ENCODE results near the gene MTFR1L.
"Not testable (repeated sequence)": the region's sequence is repeated elsewhere in the genome, so short reads cannot be mapped to it uniquely, and the experiment has no call there.

MTFR1L gene

GRCh38 chr1:25826571-25826970, 6.8 kb downstream of the MTFR1L start:
- Histone ChIP-seq H3K4me1 (ENCODE audit: control insufficient read depth in 2 of 2, insufficient read depth in 2 of 2, low read length in 2 of 2) (peaks cover under 1 to 4% of the 10 kb centered on the region in 2 donors), H3K27ac (ENCODE audit: low read depth in 2 of 2, low read length in 2 of 2) (no peak overlapping the region), H3K4me3 (ENCODE audit: low read length in 2 of 2) (no peak overlapping the region), H3K27me3 (ENCODE audit: control insufficient read depth in 2 of 2, insufficient read depth in 2 of 2, low read length in 2 of 2) (no peaks in the 10 kb centered on the region), H3K9me3 (ENCODE audit: control insufficient read depth in 2 of 2, low read length in 2 of 2) (no peaks in the 10 kb centered on the region), H3K36me3 (ENCODE audit: control insufficient read depth in 2 of 2, insufficient read depth in 2 of 2, low read length in 2 of 2) (peaks cover 45 to 46% of the 10 kb centered on the region in 2 donors), H3K9ac (ENCODE audit: low read depth in 1 of 2, low read length in 2 of 2) (no peak overlapping the region)

- Histone ChIP-seq H3K27ac (ENCODE audit: low read depth in 2 of 2, low read length in 2 of 2) (no peak overlapping the region), H3K36me3 (ENCODE audit: control insufficient read depth in 2 of 2, insufficient read depth in 2 of 2, low read length in 2 of 2) (peaks cover 59 to 62% of the 10 kb centered on the region in 2 donors), H3K27me3 (ENCODE audit: control insufficient read depth in 2 of 2, insufficient read depth in 2 of 2, low read length in 2 of 2) (no peaks in the 10 kb centered on the region), H3K4me1 (ENCODE audit: control insufficient read depth in 2 of 2, insufficient read depth in 2 of 2, low read length in 2 of 2) (no peaks in the 10 kb centered on the region), H3K9me3 (ENCODE audit: control insufficient read depth in 2 of 2, low read length in 2 of 2) (no peaks in the 10 kb centered on the region), H3K4me3 (ENCODE audit: low read length in 2 of 2) (no peak overlapping the region), H3K9ac (ENCODE audit: low read depth in 1 of 2, low read length in 2 of 2) (no peak overlapping the region)
These were observed 8.7 kb downstream of the MTFR1L start for GRCh38 chr1:25828491-25828890.

GRCh38 chr1:25829046-25829445, 9.3 kb downstream of the MTFR1L start:
- Histone ChIP-seq H3K27me3 (ENCODE audit: control insufficient read depth in 2 of 2, insufficient read depth in 2 of 2, low read length in 2 of 2) (no peaks in the 10 kb centered on the region), H3K4me3 (ENCODE audit: low read length in 2 of 2) (no peak overlapping the region), H3K27ac (ENCODE audit: low read depth in 2 of 2, low read length in 2 of 2) (no peak overlapping the region), H3K4me1 (ENCODE audit: control insufficient read depth in 2 of 2, insufficient read depth in 2 of 2, low read length in 2 of 2) (no peaks in the 10 kb centered on the region), H3K9ac (ENCODE audit: low read depth in 1 of 2, low read length in 2 of 2) (no peak overlapping the region), H3K36me3 (ENCODE audit: control insufficient read depth in 2 of 2, insufficient read depth in 2 of 2, low read length in 2 of 2) (peaks cover 59 to 65% of the 10 kb centered on the region in 2 donors), H3K9me3 (ENCODE audit: control insufficient read depth in 2 of 2, low read length in 2 of 2) (no peaks in the 10 kb centered on the region)

- H3K27ac ChIP-seq (ENCODE audit: low read depth in 2 of 2, low read length in 2 of 2), result peak overlapping the region in 1 of 2 donors; percentile 15
- no peaks in the 10 kb centered on the region for H3K9me3 ChIP-seq (ENCODE audit: control insufficient read depth in 2 of 2, low read length in 2 of 2)
- no peaks in the 10 kb centered on the region for H3K27me3 ChIP-seq (ENCODE audit: control insufficient read depth in 2 of 2, insufficient read depth in 2 of 2, low read length in 2 of 2)
- H3K36me3 ChIP-seq (ENCODE audit: control insufficient read depth in 2 of 2, insufficient read depth in 2 of 2, low read length in 2 of 2), result peaks cover 52 to 53% of the 10 kb centered on the region in 2 donors
- H3K4me1 ChIP-seq (ENCODE audit: control insufficient read depth in 2 of 2, insufficient read depth in 2 of 2, low read length in 2 of 2), result no peaks in the 10 kb centered on the region
- no peak overlapping the region for H3K9ac ChIP-seq (ENCODE audit: low read depth in 1 of 2, low read length in 2 of 2)
- H3K4me3 ChIP-seq (ENCODE audit: low read length in 2 of 2), result no peak overlapping the region
These were observed 11.9 kb downstream of the MTFR1L start for GRCh38 chr1:25831569-25832196.

- peaks cover 50% of the 10 kb centered on the region in 2 donors for H3K36me3 ChIP-seq (ENCODE audit: control insufficient read depth in 2 of 2, insufficient read depth in 2 of 2, low read length in 2 of 2)
- H3K27ac ChIP-seq (ENCODE audit: low read depth in 2 of 2, low read length in 2 of 2), result peak overlapping the region in 1 of 2 donors; percentile 1
- H3K27me3 ChIP-seq (ENCODE audit: control insufficient read depth in 2 of 2, insufficient read depth in 2 of 2, low read length in 2 of 2), result no peaks in the 10 kb centered on the region
These were observed 12.7 kb downstream of the MTFR1L start for GRCh38 chr1:25832336-25833037.

GRCh38 chr1:25833158-25833557, 13.4 kb downstream of the MTFR1L start:
- Histone ChIP-seq H3K36me3 (ENCODE audit: control insufficient read depth in 2 of 2, insufficient read depth in 2 of 2, low read length in 2 of 2) (peaks cover 45 to 46% of the 10 kb centered on the region in 2 donors), H3K9me3 (ENCODE audit: control insufficient read depth in 2 of 2, low read length in 2 of 2) (no peaks in the 10 kb centered on the region), H3K9ac (ENCODE audit: low read depth in 1 of 2, low read length in 2 of 2) (no peak overlapping the region), H3K27ac (ENCODE audit: low read depth in 2 of 2, low read length in 2 of 2) (no peak overlapping the region), H3K4me3 (ENCODE audit: low read length in 2 of 2) (no peak overlapping the region), H3K4me1 (ENCODE audit: control insufficient read depth in 2 of 2, insufficient read depth in 2 of 2, low read length in 2 of 2) (no peaks in the 10 kb centered on the region), H3K27me3 (ENCODE audit: control insufficient read depth in 2 of 2, insufficient read depth in 2 of 2, low read length in 2 of 2) (no peaks in the 10 kb centered on the region)

More at GRCh38 chr1:25832336-25833037, 12.7 kb downstream of the MTFR1L start:
- Histone ChIP-seq H3K9me3 (ENCODE audit: control insufficient read depth in 2 of 2, low read length in 2 of 2) (no peaks in the 10 kb centered on the region), H3K4me1 (ENCODE audit: control insufficient read depth in 2 of 2, insufficient read depth in 2 of 2, low read length in 2 of 2) (no peaks in the 10 kb centered on the region), H3K9ac (ENCODE audit: low read depth in 1 of 2, low read length in 2 of 2) (no peak overlapping the region), H3K4me3 (ENCODE audit: low read length in 2 of 2) (no peak overlapping the region)

GRCh38 chr1:25834894-25835293, 15.1 kb downstream of the MTFR1L start:
- no peak overlapping the region for H3K4me3 ChIP-seq (ENCODE audit: low read length in 2 of 2)
- H3K9ac ChIP-seq (ENCODE audit: low read depth in 1 of 2, low read length in 2 of 2), result no peak overlapping the region
- H3K27me3 ChIP-seq (ENCODE audit: control insufficient read depth in 2 of 2, insufficient read depth in 2 of 2, low read length in 2 of 2), result no peaks in the 10 kb centered on the region
- H3K36me3 ChIP-seq (ENCODE audit: control insufficient read depth in 2 of 2, insufficient read depth in 2 of 2, low read length in 2 of 2), result peaks cover 31 to 35% of the 10 kb centered on the region in 2 donors
- H3K27ac ChIP-seq (ENCODE audit: low read depth in 2 of 2, low read length in 2 of 2), result no peak overlapping the region
- no peaks in the 10 kb centered on the region for H3K4me1 ChIP-seq (ENCODE audit: control insufficient read depth in 2 of 2, insufficient read depth in 2 of 2, low read length in 2 of 2)
- no peaks in the 10 kb centered on the region for H3K9me3 ChIP-seq (ENCODE audit: control insufficient read depth in 2 of 2, low read length in 2 of 2)

GRCh38 chr1:25836695-25837094, 16.9 kb downstream of the MTFR1L start:
- no peaks in the 10 kb centered on the region for H3K27me3 ChIP-seq (ENCODE audit: control insufficient read depth in 2 of 2, insufficient read depth in 2 of 2, low read length in 2 of 2)
- H3K9ac ChIP-seq (ENCODE audit: low read depth in 1 of 2, low read length in 2 of 2), result no peak overlapping the region
- H3K4me1 ChIP-seq (ENCODE audit: control insufficient read depth in 2 of 2, insufficient read depth in 2 of 2, low read length in 2 of 2), result peaks cover 0 to 2% of the 10 kb centered on the region in 2 donors
- no peaks in the 10 kb centered on the region for H3K9me3 ChIP-seq (ENCODE audit: control insufficient read depth in 2 of 2, low read length in 2 of 2)
- no peak overlapping the region for H3K4me3 ChIP-seq (ENCODE audit: low read length in 2 of 2)
- no peak overlapping the region for H3K27ac ChIP-seq (ENCODE audit: low read depth in 2 of 2, low read length in 2 of 2)
- H3K36me3 ChIP-seq (ENCODE audit: control insufficient read depth in 2 of 2, insufficient read depth in 2 of 2, low read length in 2 of 2), result peaks cover 13 to 18% of the 10 kb centered on the region in 2 donors

- H3K4me3 ChIP-seq (ENCODE audit: low read length in 2 of 2), result no peak overlapping the region
- peaks cover 0 to 2% of the 10 kb centered on the region in 2 donors for H3K4me1 ChIP-seq (ENCODE audit: control insufficient read depth in 2 of 2, insufficient read depth in 2 of 2, low read length in 2 of 2)
- H3K9me3 ChIP-seq (ENCODE audit: control insufficient read depth in 2 of 2, low read length in 2 of 2), result no peaks in the 10 kb centered on the region
- H3K36me3 ChIP-seq (ENCODE audit: control insufficient read depth in 2 of 2, insufficient read depth in 2 of 2, low read length in 2 of 2), result peaks cover 6 to 12% of the 10 kb centered on the region in 2 donors
- no peaks in the 10 kb centered on the region for H3K27me3 ChIP-seq (ENCODE audit: control insufficient read depth in 2 of 2, insufficient read depth in 2 of 2, low read length in 2 of 2)
- no peak overlapping the region for H3K9ac ChIP-seq (ENCODE audit: low read depth in 1 of 2, low read length in 2 of 2)
- H3K27ac ChIP-seq (ENCODE audit: low read depth in 2 of 2, low read length in 2 of 2), result no peak overlapping the region
These were observed 17.6 kb downstream of the MTFR1L start for GRCh38 chr1:25837262-25837875.

- not testable (repeated sequence) for H3K9ac ChIP-seq (ENCODE audit: low read depth in 1 of 2, low read length in 2 of 2); H3K4me1 ChIP-seq (ENCODE audit: control insufficient read depth in 2 of 2, insufficient read depth in 2 of 2, low read length in 2 of 2); H3K4me3 ChIP-seq (ENCODE audit: low read length in 2 of 2); H3K27me3 ChIP-seq (ENCODE audit: control insufficient read depth in 2 of 2, insufficient read depth in 2 of 2, low read length in 2 of 2); H3K36me3 ChIP-seq (ENCODE audit: control insufficient read depth in 2 of 2, insufficient read depth in 2 of 2, low read length in 2 of 2); H3K27ac ChIP-seq (ENCODE audit: low read depth in 2 of 2, low read length in 2 of 2); H3K9me3 ChIP-seq (ENCODE audit: control insufficient read depth in 2 of 2, low read length in 2 of 2)
These were observed 20.1 kb downstream of the MTFR1L start for GRCh38 chr1:25839808-25840207.
